Measurements from ENCODE around the gene HMCN2.

The HMCN2 gene

GRCh38 chr9:130411566-130411915 is 146.0 kb downstream of the HMCN2 start:
- Histone ChIP-seq H3K23ac (ENCODE audit: low read length in 2 of 2) (no peak overlapping the region), H3K4me2 (ENCODE audit: low read length, poor library complexity, severe bottlenecking) (no peak overlapping the region), H3K18ac (ENCODE audit: low read depth in 1 of 2, low read length in 2 of 2) (no peak overlapping the region), H2BK15ac (ENCODE audit: low read depth, poor library complexity, severe bottlenecking) (no peak overlapping the region), H2AFZ (ENCODE audit: low read depth, low read length) (no peak overlapping the region), H2BK120ac (ENCODE audit: low read depth, low read length) (no peak overlapping the region), H4K91ac (ENCODE audit: low read length) (no peak overlapping the region), H3K4me1 (ENCODE audit: control insufficient read depth, insufficient read depth, low read depth, low read length) (no peaks in the 10 kb centered on the region), H3K79me1 (replicated peaks; ENCODE audit: low read length, poor library complexity, severe bottlenecking) (no peaks in the 10 kb centered on the region), H3K4me3 (ENCODE audit: insufficient read depth in 1 of 2, low read depth in 1 of 2, low read length in 2 of 2) (no peak overlapping the region), H3K4ac (ENCODE audit: low read depth in 1 of 2, low read length in 2 of 2) (no peak overlapping the region), H3K9me3 (ENCODE audit: control insufficient read depth, low read length) (peaks cover 8% of the 10 kb centered on the region), H2BK5ac (ENCODE audit: low read depth, low read length, poor library complexity, severe bottlenecking) (no peak overlapping the region), H3K27me3 (ENCODE audit: control insufficient read depth in 1 of 2, insufficient read depth in 1 of 2, low read length in 2 of 2) (peaks cover 0 to 38% of the 10 kb centered on the region in 2 experiments), H3K14ac (ENCODE audit: low read length in 2 of 2) (no peak overlapping the region), H3K36me3 (ENCODE audit: control insufficient read depth in 1 of 2, insufficient read depth in 2 of 2, low read depth in 1 of 2, low read length in 2 of 2) (no peaks in the 10 kb centered on the region), H3K9ac (ENCODE audit: low read length) (no peak overlapping the region), H2AK5ac (ENCODE audit: low read length, severe bottlenecking) (no peak overlapping the region), H3K27ac (ENCODE audit: low read length, poor library complexity, severe bottlenecking) (no peak overlapping the region), H4K8ac (ENCODE audit: low read length) (no peak overlapping the region), H2BK12ac (ENCODE audit: low read length in 2 of 2) (no peak overlapping the region)
- peak; percentile 56 for DNase-seq
- 45% methylated on average over 2 of the region's 3 CpGs for WGBS

GRCh38 chr9:130414081-130414731 is 148.6 kb downstream of the HMCN2 start:
- no peak overlapping the region for H3K4ac ChIP-seq (ENCODE audit: low read depth in 1 of 2, low read length in 2 of 2)
- no peaks in the 10 kb centered on the region for H3K4me1 ChIP-seq (ENCODE audit: control insufficient read depth, insufficient read depth, low read depth, low read length)
- H3K23ac ChIP-seq (ENCODE audit: low read length in 2 of 2): no peak overlapping the region
- H3K27ac ChIP-seq (ENCODE audit: low read length, poor library complexity, severe bottlenecking): no peak overlapping the region
- H3K4me3 ChIP-seq (ENCODE audit: insufficient read depth in 1 of 2, low read depth in 1 of 2, low read length in 2 of 2): no peak overlapping the region
- H2AK5ac ChIP-seq (ENCODE audit: low read length, severe bottlenecking): no peak overlapping the region
- H3K79me1 ChIP-seq (replicated peaks; ENCODE audit: low read length, poor library complexity, severe bottlenecking): no peaks in the 10 kb centered on the region
- no peak overlapping the region for H2BK120ac ChIP-seq (ENCODE audit: low read depth, low read length)
- WGBS: 96% methylated on average over 11 of the region's 12 CpGs
- no peak overlapping the region for H4K91ac ChIP-seq (ENCODE audit: low read length)
- H3K9ac ChIP-seq (ENCODE audit: low read length): no peak overlapping the region
- H2BK15ac ChIP-seq (ENCODE audit: low read depth, poor library complexity, severe bottlenecking): no peak overlapping the region
- H2BK12ac ChIP-seq (ENCODE audit: low read length in 2 of 2): no peak overlapping the region
- H4K8ac ChIP-seq (ENCODE audit: low read length): no peak overlapping the region
- H3K27me3 ChIP-seq (ENCODE audit: control insufficient read depth in 1 of 2, insufficient read depth in 1 of 2, low read length in 2 of 2): peaks cover 0 to 41% of the 10 kb centered on the region in 2 experiments
- H2AFZ ChIP-seq (ENCODE audit: low read depth, low read length): no peak overlapping the region
- DNase-seq: no peak
- no peaks in the 10 kb centered on the region for H3K9me3 ChIP-seq (ENCODE audit: control insufficient read depth, low read length)
- H3K18ac ChIP-seq (ENCODE audit: low read depth in 1 of 2, low read length in 2 of 2): no peak overlapping the region
- H3K36me3 ChIP-seq (ENCODE audit: control insufficient read depth in 1 of 2, insufficient read depth in 2 of 2, low read depth in 1 of 2, low read length in 2 of 2): no peaks in the 10 kb centered on the region
- H3K14ac ChIP-seq (ENCODE audit: low read length in 2 of 2): no peak overlapping the region
- H3K4me2 ChIP-seq (ENCODE audit: low read length, poor library complexity, severe bottlenecking): no peak overlapping the region
- H2BK5ac ChIP-seq (ENCODE audit: low read depth, low read length, poor library complexity, severe bottlenecking): no peak overlapping the region

GRCh38 chr9:130414910-130415746 is 149.6 kb downstream of the HMCN2 start:
- WGBS: 83% methylated on average over 11 of the region's 11 CpGs
- Histone ChIP-seq H4K91ac (ENCODE audit: low read length) (peak overlapping the region; percentile 11), H2BK5ac (ENCODE audit: low read depth, low read length, poor library complexity, severe bottlenecking) (no peak overlapping the region), H3K27me3 (ENCODE audit: control insufficient read depth in 1 of 2, insufficient read depth in 1 of 2, low read length in 2 of 2) (peaks cover 0 to 41% of the 10 kb centered on the region in 2 experiments), H3K23ac (ENCODE audit: low read length in 2 of 2) (no peak overlapping the region), H3K9ac (ENCODE audit: low read length) (no peak overlapping the region), H4K8ac (ENCODE audit: low read length) (no peak overlapping the region), H2BK15ac (ENCODE audit: low read depth, poor library complexity, severe bottlenecking) (no peak overlapping the region), H3K79me1 (replicated peaks; ENCODE audit: low read length, poor library complexity, severe bottlenecking) (no peaks in the 10 kb centered on the region), H3K18ac (ENCODE audit: low read depth in 1 of 2, low read length in 2 of 2) (no peak overlapping the region), H3K9me3 (ENCODE audit: control insufficient read depth, low read length) (no peaks in the 10 kb centered on the region), H2BK120ac (ENCODE audit: low read depth, low read length) (no peak overlapping the region), H2BK12ac (ENCODE audit: low read length in 2 of 2) (no peak overlapping the region), H3K4me1 (ENCODE audit: control insufficient read depth, insufficient read depth, low read depth, low read length) (no peaks in the 10 kb centered on the region), H2AK5ac (ENCODE audit: low read length, severe bottlenecking) (no peak overlapping the region), H3K4me2 (ENCODE audit: low read length, poor library complexity, severe bottlenecking) (no peak overlapping the region), H2AFZ (ENCODE audit: low read depth, low read length) (no peak overlapping the region), H3K4me3 (ENCODE audit: insufficient read depth in 1 of 2, low read depth in 1 of 2, low read length in 2 of 2) (no peak overlapping the region), H3K14ac (ENCODE audit: low read length in 2 of 2) (no peak overlapping the region), H3K27ac (ENCODE audit: low read length, poor library complexity, severe bottlenecking) (no peak overlapping the region), H3K4ac (ENCODE audit: low read depth in 1 of 2, low read length in 2 of 2) (no peak overlapping the region), H3K36me3 (ENCODE audit: control insufficient read depth in 1 of 2, insufficient read depth in 2 of 2, low read depth in 1 of 2, low read length in 2 of 2) (no peaks in the 10 kb centered on the region)
- DNase-seq: no peak

- no peak overlapping the region for H4K8ac ChIP-seq (ENCODE audit: low read length)
- H3K27ac ChIP-seq (ENCODE audit: low read length, poor library complexity, severe bottlenecking): no peak overlapping the region
These were observed 152.0 kb downstream of the HMCN2 start for GRCh38 chr9:130417602-130418001.

More at GRCh38 chr9:130417602-130418001, 152.0 kb downstream of the HMCN2 start:
- Histone ChIP-seq H3K18ac (ENCODE audit: low read depth in 1 of 2, low read length in 2 of 2) (no peak overlapping the region), H3K36me3 (ENCODE audit: control insufficient read depth in 1 of 2, insufficient read depth in 2 of 2, low read depth in 1 of 2, low read length in 2 of 2) (no peaks in the 10 kb centered on the region), H3K27me3 (ENCODE audit: control insufficient read depth in 1 of 2, insufficient read depth in 1 of 2, low read length in 2 of 2) (peaks cover 0 to 52% of the 10 kb centered on the region in 2 experiments), H3K4me3 (ENCODE audit: insufficient read depth in 1 of 2, low read depth in 1 of 2, low read length in 2 of 2) (no peak overlapping the region), H2AFZ (ENCODE audit: low read depth, low read length) (no peak overlapping the region), H2AK5ac (ENCODE audit: low read length, severe bottlenecking) (no peak overlapping the region), H3K9me3 (ENCODE audit: control insufficient read depth, low read length) (no peaks in the 10 kb centered on the region), H3K23ac (ENCODE audit: low read length in 2 of 2) (no peak overlapping the region), H4K91ac (ENCODE audit: low read length) (no peak overlapping the region), H3K79me1 (replicated peaks; ENCODE audit: low read length, poor library complexity, severe bottlenecking) (no peaks in the 10 kb centered on the region), H2BK12ac (ENCODE audit: low read length in 2 of 2) (no peak overlapping the region), H2BK120ac (ENCODE audit: low read depth, low read length) (no peak overlapping the region), H3K4me2 (ENCODE audit: low read length, poor library complexity, severe bottlenecking) (no peak overlapping the region), H2BK5ac (ENCODE audit: low read depth, low read length, poor library complexity, severe bottlenecking) (no peak overlapping the region), H3K9ac (ENCODE audit: low read length) (no peak overlapping the region), H3K4ac (ENCODE audit: low read depth in 1 of 2, low read length in 2 of 2) (no peak overlapping the region), H3K14ac (ENCODE audit: low read length in 2 of 2) (no peak overlapping the region), H3K4me1 (ENCODE audit: control insufficient read depth, insufficient read depth, low read depth, low read length) (peaks cover 15% of the 10 kb centered on the region), H2BK15ac (ENCODE audit: low read depth, poor library complexity, severe bottlenecking) (no peak overlapping the region)
- 62% methylated on average over 3 of the region's 5 CpGs for WGBS
- no peak for DNase-seq

All from mesenchymal stem cell (in vitro differentiated cells and primary cell).